Tibial nerve (tissue), 4 donors: ENCODE measurements around the gene RAB5B.

Experiments used
- CTCF ChIP-seq, 5 experiments: fragments of 200-600 bp in 3 of 5; fragments of 450-650 bp in 2 of 5; sonication (generic) in 3 of 5; IDR thresholded peaks; one replicate each; pipeline ENCODE4 v1.5.1; 2016 to 2019; ENCODE audit warnings: antibody characterized with exemption in 5 of 5, mild to moderate bottlenecking in 3 of 5, moderate library complexity in 2 of 5
- EP300 ChIP-seq, 2 donors: sonication (generic); formaldehyde crosslinking; IDR thresholded peaks; one replicate each; pipeline ENCODE4 v1.6.1; 2017; ENCODE audit warnings: antibody characterized with exemption in 2 of 2, mild to moderate bottlenecking in 1 of 2
- POLR2A ChIP-seq, 2 donors: fragments of 450-650 bp; IDR thresholded peaks; one replicate each; pipeline ENCODE4 v1.6.1; 2017; ENCODE audit warnings: antibody characterized with exemption in 2 of 2, mild to moderate bottlenecking in 2 of 2, moderate library complexity in 2 of 2

DNA sequence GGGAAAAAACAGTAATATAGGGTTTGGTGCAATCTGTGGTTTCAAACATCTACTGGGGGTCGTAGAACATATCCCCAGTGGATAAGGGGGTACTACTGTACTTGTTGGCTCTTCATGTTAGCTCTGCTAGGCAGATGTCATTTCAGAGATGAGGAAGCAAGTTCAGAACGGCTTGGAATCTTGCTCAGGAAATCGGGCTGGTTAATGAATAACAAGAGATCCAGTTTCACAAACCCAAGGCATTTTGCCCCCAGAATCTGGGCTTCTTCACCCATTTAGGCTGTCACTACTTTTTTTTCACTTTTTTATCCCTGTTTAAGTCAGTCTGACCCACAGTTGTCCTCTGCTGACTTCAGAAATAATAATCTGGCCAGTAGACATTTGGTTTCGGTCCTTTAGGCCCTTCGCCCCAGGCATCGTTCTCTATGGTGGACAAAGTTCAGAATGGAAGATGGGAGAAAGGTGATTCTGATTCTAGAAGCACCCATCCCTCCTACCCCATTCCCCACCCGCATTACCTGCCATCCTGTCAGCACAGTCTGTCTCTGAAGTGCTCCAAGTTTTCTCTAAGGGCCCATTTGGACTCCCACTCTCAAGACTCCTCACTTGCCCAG, 27.7 kb downstream of the RAB5B start:
- no peak for TF ChIP-seq POLR2A (IDR thresholded peaks at IDR 0.05)
- no peak for TF ChIP-seq CTCF (IDR thresholded peaks at IDR 0.05)
- no peak for TF ChIP-seq EP300 (IDR thresholded peaks at IDR 0.05)
